AG04450 (cell line): ENCODE measurements around the gene POGLUT2. TPM values are rescaled to one million over a fixed set of nuclear protein-coding genes. Genes with fewer than 3 reads are reported as not detected.

Experiments
- CTCF ChIA-PET: fragments of 300-600, 350-600 bp; formaldehyde crosslinking; extraction: SDS; loops from one replicate; lab custom pipeline; 2022; ENCODE audit warnings: antibody characterized with exemption, inconsistent platforms; lab: Charles Lee
- POLR2A ChIA-PET: fragments of 350-600 bp; formaldehyde crosslinking; extraction: SDS; loops from one replicate; lab custom pipeline; 2021; ENCODE audit warnings: antibody characterized with exemption, inconsistent platforms; lab: Yijun Ruan, JAX
- DNase-seq: peaks from one replicate; pipeline ENCODE4 v3.0.0-alpha.2; 2011; ENCODE audit warnings: low read depth, low spot score
- H3K27ac ChIP-seq: one replicate; pipeline ENCODE4 v1.5.1; 2012; ENCODE audit warnings: low read depth, low read length, control low read depth
- H3K27me3 ChIP-seq: one replicate; pipeline ENCODE4 v1.6.0; 2012; ENCODE audit warnings: low read length; ENCODE audit not compliant: control insufficient read depth, insufficient read depth
- H3K4me3 ChIP-seq: 2 replicates; pipeline ENCODE4 v1.5.1; 2011; ENCODE audit warnings: mild to moderate bottlenecking, low read depth, low read length, control low read depth
- H3K9me3 ChIP-seq: 2 replicates; pipeline ENCODE4 v1.5.1; 2012; ENCODE audit warnings: low read length; ENCODE audit not compliant: control insufficient read depth, insufficient read depth
- CTCF ChIP-seq: IDR thresholded peaks from 2 replicates; pipeline ENCODE4 v1.5.1; 2011; ENCODE audit warnings: low read depth, low read length, control low read depth, inconsistent platforms
- polyA plus RNA-seq: library from polyadenylated mRNA; depleted of rRNA; stranded (reverse); fragments of >200 nt; gene quantifications from 2 replicates; pipeline ENCODE4 v1.2.3, GENCODE V29; 2011; rRNA removed

Gene POGLUT2
- polyA plus RNA-seq, 1 experiment: 24.8 TPM

GRCh38 chr13:102742506-102742905, 56.3 kb downstream of the POGLUT2 start:
- no peak for TF ChIP-seq CTCF
- H3K4me3 ChIP-seq: no peak overlapping the region
- ChIA-PET CTCF (no interaction called here), POLR2A (no interaction called here)
- DNase-seq: no peak
- no peak overlapping the region for H3K27ac ChIP-seq
- H3K9me3 ChIP-seq: no peaks in the 10 kb centered on the region; the same call in 1 of the 2 replicates
- H3K27me3 ChIP-seq: no peaks in the 10 kb centered on the region

GRCh38 chr13:102742101-102742500, 56.7 kb downstream of the POGLUT2 start:
- TF ChIP-seq CTCF: no peak
- Histone ChIP-seq H3K4me3 (no peak overlapping the region), H3K27me3 (no peaks in the 10 kb centered on the region), H3K9me3 (no peaks in the 10 kb centered on the region; the same call in 1 of the 2 replicates), H3K27ac (no peak overlapping the region)
- CTCF ChIA-PET: no interaction called here
- POLR2A ChIA-PET: no interaction called here
- no peak for DNase-seq

Other genes starting within 250 kb of the POGLUT2 start
- 40.9 and 49.8 TPM in 2 replicates for gene TPP2, start 202.0 kb downstream of the POGLUT2 start, polyA plus RNA-seq
- gene METTL21C, start 103.9 kb downstream of the POGLUT2 start, polyA plus RNA-seq: not detected in 2 replicates
- gene TEX30, start 25.2 kb downstream of the POGLUT2 start, polyA plus RNA-seq: 9.0 and 13.0 TPM in 2 replicates
- gene BIVM, start 143 bp upstream of the POGLUT2 start, polyA plus RNA-seq: 16.9 and 26.7 TPM in 2 replicates
- gene ERCC5, start 47.1 kb upstream of the POGLUT2 start, polyA plus RNA-seq: 39.2 and 47.6 TPM in 2 replicates